Ureter (tissue), 1 donor: ENCODE data around the gene FXYD4. TPM values are rescaled to one million over a fixed set of nuclear protein-coding genes. Genes with fewer than 3 reads are reported as not detected.

Experiments
- DNase-seq: peaks from one replicate; pipeline ENCODE4 v3.0.0-alpha.2; 2020; ENCODE audit warnings: low spot score
- total RNA-seq: library from RNA; stranded (reverse); gene quantifications from one replicate; pipeline ENCODE4 v1.2.4, GENCODE V29; 2023
- donor health status: DM: yes; HTN: yes; CAD: no.

The FXYD4 gene
- total RNA-seq, 1 donor from 2014 or later = 13.8 TPM

GRCh38 chr10:43344051-43344450, 27.4 kb upstream of the FXYD4 start:
- no peak for DNase-seq

- no peak for DNase-seq
Measured at GRCh38 chr10:43347997-43348396, 23.4 kb upstream of the FXYD4 start.

GRCh38 chr10:43348511-43349312, 22.7 kb upstream of the FXYD4 start:
- DNase-seq = peak; percentile 93

- DNase-seq = peak; percentile 72
Measured at GRCh38 chr10:43350156-43350555, 21.3 kb upstream of the FXYD4 start.

- no peak for DNase-seq
Measured at GRCh38 chr10:43350686-43351085, 20.8 kb upstream of the FXYD4 start.

- no peak for DNase-seq
Measured at GRCh38 chr10:43351301-43351700, 20.1 kb upstream of the FXYD4 start.

GRCh38 chr10:43352951-43353350, 18.5 kb upstream of the FXYD4 start:
- DNase-seq = no peak

GRCh38 chr10:43353495-43354329, 17.7 kb upstream of the FXYD4 start:
- DNase-seq = no peak

- no peak for DNase-seq
Measured at GRCh38 chr10:43354330-43354635, 17.2 kb upstream of the FXYD4 start.

GRCh38 chr10:43354879-43355380, 16.5 kb upstream of the FXYD4 start:
- no peak for DNase-seq

- DNase-seq = no peak
Measured at GRCh38 chr10:43355749-43356371, 15.6 kb upstream of the FXYD4 start.

GRCh38 chr10:43360086-43360485, 11.3 kb upstream of the FXYD4 start:
- DNase-seq = no peak

GRCh38 chr10:43361547-43362190, 9.8 kb upstream of the FXYD4 start:
- DNase-seq = no peak

GRCh38 chr10:43362191-43362839, 9.1 kb upstream of the FXYD4 start:
- DNase-seq = peak; percentile 97

GRCh38 chr10:43365001-43365400, 6.4 kb upstream of the FXYD4 start:
- no peak for DNase-seq

GRCh38 chr10:43369921-43370320, 1.5 kb upstream of the FXYD4 start:
- no peak for DNase-seq

- DNase-seq = no peak
Measured at GRCh38 chr10:43370671-43371215, 693 bp upstream of the FXYD4 start.

- DNase-seq = no peak
Measured at GRCh38 chr10:43372765-43373361, 1.4 kb downstream of the FXYD4 start.

GRCh38 chr10:43373461-43373860, 2.0 kb downstream of the FXYD4 start:
- no peak for DNase-seq

GRCh38 chr10:43374194-43374593, 2.8 kb downstream of the FXYD4 start:
- no peak for DNase-seq
